ENCODE measurements around the gene HOXD8.

HOXD8 gene

GRCh38 chr2:176103742-176104315, 25.7 kb upstream of the HOXD8 start:
- no peak for DNase-seq (ENCODE audit: low read depth)

GRCh38 chr2:176104316-176105077, 25.0 kb upstream of the HOXD8 start:
- no peak for DNase-seq (ENCODE audit: low read depth)

- no peak for DNase-seq (ENCODE audit: low read depth)
Observed at GRCh38 chr2:176105078-176105729, 24.3 kb upstream of the HOXD8 start.

GRCh38 chr2:176105730-176106580, 23.6 kb upstream of the HOXD8 start:
- no peak for DNase-seq (ENCODE audit: low read depth)

- no peak for DNase-seq (ENCODE audit: low read depth)
Observed at GRCh38 chr2:176106581-176107539, 22.6 kb upstream of the HOXD8 start, which contains the start of gene HOXD11. Gene HOXD11 (plus strand): TSS chr2:176107280. CDS start chr2:176107356, 76 bp downstream.

- DNase-seq (ENCODE audit: low read depth): no peak
Observed at GRCh38 chr2:176107731-176108181, 21.7 kb upstream of the HOXD8 start.

GRCh38 chr2:176109192-176109901, 20.2 kb upstream of the HOXD8 start:
- no peak for DNase-seq (ENCODE audit: low read depth)

- no peak for DNase-seq (ENCODE audit: low read depth)
Observed at GRCh38 chr2:176109946-176110345, 19.6 kb upstream of the HOXD8 start.

- DNase-seq (ENCODE audit: low read depth): no peak
Observed at GRCh38 chr2:176110415-176111308, 18.8 kb upstream of the HOXD8 start.

- DNase-seq (ENCODE audit: low read depth): no peak
Observed at GRCh38 chr2:176111309-176111663, 18.2 kb upstream of the HOXD8 start.

GRCh38 chr2:176111846-176112374, 17.6 kb upstream of the HOXD8 start:
- no peak for DNase-seq (ENCODE audit: low read depth)

- no peak for DNase-seq (ENCODE audit: low read depth)
Observed at GRCh38 chr2:176112375-176113302, 16.9 kb upstream of the HOXD8 start.

GRCh38 chr2:176114120-176114929, 15.2 kb upstream of the HOXD8 start:
- DNase-seq (ENCODE audit: low read depth): no peak

GRCh38 chr2:176114930-176115625, 14.4 kb upstream of the HOXD8 start:
- DNase-seq (ENCODE audit: low read depth): no peak

- no peak for DNase-seq (ENCODE audit: low read depth)
Observed at GRCh38 chr2:176115883-176116813, 13.4 kb upstream of the HOXD8 start, which contains the start of gene HOXD10. Gene HOXD10 (plus strand): TSS chr2:176116778. CDS start chr2:176116834, 56 bp downstream.

All from HS-5 (cell line).